ENCODE data around the gene ST6GALNAC3.
"Not testable (repeated sequence)": the region's sequence is repeated elsewhere in the genome, so short reads cannot be mapped to it uniquely, and the experiment has no call there.

The ST6GALNAC3 gene

DNA sequence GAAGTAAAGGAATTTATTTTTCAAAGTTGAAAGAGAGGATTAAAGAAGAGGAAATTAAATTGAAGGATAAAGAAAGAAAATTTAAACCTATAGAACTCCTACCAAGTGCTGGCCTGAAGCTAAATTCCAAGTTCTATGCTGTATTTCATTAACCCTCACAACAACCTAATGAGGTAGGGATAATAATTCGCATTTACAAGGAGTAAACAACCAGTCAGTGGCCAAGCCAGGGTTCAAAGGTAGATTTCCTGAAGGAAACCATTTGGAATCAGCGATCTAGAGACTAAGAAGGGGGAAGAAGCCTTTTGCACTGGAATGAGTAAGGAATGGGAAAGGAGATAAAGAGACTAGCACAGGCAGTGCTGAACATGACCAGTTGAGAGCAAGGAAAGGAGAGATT, 526.9 kb downstream of the ST6GALNAC3 start:
- no peak for DNase-seq

DNA sequence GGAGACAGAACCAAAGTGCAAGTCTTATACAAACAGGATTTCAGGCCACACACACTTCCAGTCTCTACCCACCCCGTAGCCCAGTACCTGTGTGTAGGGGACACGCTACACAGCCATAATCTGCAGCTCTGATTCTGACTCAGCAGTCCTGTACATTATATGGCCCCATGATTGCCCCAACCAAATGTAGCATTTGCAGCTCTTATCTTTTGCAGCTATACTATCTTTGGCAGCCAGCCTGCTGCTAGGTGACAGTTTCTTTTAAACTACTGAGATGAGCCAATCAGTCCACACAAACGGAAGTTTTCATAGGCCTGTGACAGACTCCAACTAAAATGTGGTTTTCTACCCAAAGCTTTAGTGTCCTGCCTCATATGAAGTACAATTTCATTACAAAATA, 533.2 kb downstream of the ST6GALNAC3 start:
- no peak for DNase-seq

DNA sequence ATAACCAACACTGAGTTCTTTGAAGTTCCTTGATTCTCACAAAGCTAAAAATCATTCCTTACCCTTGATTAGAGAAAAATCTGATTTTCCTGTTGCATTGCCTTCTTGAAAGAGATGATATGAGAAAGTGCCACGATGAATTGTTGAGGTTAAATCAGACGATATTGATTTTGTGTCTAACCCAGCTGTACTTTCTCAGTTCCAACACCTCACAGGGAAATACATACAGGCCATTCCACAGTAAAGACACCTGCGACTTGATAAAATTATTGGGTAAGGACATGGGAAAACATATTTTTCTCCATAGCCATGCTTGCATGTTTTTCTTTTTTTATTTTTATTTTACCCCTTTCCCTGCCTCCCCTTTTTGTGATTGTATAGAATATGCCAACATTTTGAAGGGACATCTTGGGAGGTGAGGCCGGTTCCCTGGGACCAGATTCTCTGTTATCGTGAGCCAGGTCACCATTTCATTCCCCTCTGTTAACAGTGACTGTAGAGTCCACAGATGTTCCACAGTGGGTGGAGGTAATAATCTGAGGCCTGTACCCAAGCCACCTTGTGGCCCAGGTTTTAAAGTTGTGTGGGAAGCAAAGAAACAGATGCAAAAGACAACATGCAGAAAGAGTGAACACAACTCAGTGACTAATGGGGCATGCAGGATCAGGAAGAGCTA, 537.4 kb downstream of the ST6GALNAC3 start:
- no peak for DNase-seq

DNA sequence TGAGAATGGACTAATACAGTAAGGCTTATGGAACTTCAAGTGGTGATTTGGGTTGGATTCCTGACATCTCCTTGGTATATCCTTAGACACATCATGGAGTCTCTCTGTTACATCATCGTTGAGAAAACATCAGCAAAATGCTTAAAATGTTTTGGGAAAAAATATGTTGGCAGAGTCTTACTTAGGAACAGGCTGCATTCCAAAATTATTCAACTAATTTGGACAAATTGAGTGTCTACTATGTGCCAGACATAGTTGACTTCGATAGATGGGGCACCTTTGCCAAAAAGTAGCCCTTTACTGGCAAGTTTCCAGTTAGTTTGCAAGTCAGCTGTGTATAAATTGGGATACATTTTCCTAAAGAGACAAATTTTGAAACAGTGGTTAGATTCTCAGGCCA, 539.3 kb downstream of the ST6GALNAC3 start:
- DNase-seq = no peak

DNA sequence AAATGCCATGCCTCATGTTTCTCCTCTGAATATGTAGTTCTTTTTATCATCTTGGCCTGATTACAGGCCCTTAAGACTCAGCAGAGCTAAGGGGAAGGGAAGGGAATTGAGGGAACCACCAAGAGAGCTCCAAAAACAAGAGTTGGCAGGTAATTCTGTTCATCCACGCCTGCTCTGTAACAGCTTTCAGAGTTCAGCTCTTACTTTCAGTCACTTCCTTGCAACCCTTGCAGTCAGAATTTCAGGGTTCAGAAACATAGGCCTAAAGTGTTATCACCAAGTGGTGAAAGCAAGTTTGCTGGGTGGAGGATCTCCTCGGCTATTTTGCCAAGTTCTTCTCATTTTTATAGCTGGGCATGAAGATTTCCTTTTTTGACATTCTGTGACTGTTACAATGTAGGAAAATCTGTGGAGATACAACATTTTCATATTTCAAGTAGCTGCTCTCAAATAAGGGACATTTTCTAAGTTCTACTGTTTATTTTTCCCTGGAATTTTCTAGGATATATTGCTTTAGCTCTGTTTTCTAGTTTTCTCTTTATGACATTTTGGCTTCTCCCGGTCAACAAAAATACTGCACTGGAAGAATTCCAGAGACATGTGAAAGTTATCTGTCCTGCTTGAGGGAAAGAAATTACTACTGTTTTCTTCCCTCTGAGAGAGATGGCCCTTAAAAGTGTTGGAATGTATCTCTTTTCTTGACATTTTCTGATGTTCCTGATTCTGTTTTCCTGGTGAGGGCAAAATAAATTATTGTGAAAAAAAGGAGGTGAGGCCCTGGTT, 540.9 kb downstream of the ST6GALNAC3 start:
- DNase-seq = no peak

DNA sequence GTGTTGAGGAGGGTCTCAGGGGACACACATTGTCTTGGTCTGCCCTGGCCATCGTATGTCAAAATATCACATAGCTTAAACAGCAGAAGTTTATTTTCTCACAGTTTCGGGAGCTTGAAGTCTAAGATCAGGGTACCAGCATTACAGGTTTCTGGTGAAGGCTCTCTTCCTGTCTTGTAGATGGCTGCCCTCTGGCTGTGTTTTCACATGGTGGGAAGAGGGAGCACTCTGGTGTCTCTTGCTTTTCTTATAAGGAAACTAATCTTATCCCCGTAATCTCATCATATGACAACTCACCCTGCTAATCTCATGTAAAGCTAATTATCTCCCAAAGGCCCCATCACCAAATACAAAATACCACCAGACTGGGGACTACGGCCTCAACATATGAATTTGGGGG, 545.8 kb downstream of the ST6GALNAC3 start:
- DNase-seq = no peak

DNA sequence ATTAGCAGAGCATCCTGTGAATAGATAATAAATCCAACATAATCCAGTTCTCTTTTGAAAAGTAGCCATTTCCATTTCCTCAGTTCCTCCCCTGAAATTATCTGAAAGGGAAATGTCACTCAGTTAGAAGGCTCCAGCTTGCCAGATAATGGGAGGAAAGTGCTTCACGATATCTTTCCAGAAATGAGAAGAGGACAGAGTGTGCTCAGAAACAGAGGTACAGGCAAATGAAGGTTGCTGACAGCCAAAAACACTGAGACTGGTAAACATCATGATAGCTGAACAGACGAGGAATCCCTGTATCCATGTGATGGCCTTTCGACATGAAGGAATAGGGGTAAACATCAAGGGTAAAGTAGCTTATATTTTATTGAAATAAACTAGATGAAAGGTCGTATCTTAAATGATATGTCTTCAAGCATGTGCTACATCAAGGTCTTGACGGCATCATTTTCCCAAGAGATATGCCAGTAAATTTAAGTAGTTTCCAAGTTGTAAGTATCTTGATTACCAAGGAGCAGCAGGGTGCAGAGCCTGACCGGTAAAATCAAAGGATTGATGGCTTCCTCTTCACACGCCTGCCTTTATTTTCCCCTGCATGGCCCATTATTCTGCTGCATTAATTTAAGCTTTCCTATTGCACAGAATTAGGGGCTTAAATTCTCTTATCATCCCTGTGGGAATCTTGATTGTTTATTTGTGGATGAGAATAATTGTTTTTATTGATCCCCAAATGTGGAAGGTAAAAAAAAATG, 548.4 kb downstream of the ST6GALNAC3 start:
- no peak for DNase-seq

DNA sequence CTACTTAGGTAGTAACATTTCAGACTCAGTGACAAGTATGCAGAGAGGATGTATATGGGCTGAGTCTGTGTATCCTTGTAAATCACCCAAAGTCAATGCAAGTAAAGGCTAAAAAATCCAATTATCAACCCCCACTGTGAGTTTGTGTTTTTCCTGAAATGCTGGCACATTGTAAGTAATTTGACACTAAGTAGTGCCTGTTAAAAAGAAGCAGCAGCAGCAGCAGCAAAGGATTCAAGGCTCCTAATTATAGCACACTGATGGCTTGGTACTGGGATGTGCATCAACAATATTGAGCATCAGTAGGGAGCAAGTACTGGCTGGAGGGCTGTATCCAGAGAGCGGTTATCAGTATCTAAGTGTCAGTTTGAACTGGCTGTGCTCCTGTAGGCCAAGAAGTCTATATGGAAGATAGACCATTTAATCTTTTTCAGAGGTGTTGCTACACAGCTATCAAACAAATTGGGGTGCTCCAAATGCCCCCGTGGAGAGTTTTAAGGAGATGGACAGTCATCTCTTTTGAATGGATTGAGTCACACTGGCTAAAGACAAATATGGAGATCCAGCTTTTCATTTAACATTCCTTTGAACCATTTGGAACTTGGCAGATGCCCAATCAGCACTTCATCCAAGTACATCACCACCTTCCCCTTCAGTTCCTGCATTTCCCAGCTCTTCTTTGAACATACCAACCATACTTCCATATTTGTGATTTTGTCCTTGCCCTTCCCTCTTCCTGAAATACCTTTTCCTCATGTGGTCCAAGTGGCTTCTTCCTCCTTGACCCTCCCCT, 551.5 kb downstream of the ST6GALNAC3 start:
- no peak for DNase-seq

DNA sequence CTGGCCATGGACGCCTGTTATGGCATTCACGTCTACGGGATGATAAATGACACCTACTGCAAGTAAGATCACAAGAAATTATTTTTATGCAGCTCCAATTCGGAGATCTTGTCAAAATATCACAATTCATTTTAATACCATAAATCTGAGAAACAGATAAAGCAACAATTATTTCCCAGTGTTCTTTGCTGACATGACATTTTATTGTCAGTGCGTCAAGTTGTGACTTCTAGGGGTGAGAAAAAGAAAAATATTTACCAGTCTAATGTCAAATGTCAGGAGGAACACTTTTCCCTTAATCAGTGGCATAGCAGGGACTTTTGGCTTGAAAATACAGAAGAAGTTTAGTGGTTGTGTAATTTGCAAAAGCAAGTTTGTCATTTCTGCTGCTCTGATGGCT, 553.0 kb downstream of the ST6GALNAC3 start:
- no peak for DNase-seq

DNA sequence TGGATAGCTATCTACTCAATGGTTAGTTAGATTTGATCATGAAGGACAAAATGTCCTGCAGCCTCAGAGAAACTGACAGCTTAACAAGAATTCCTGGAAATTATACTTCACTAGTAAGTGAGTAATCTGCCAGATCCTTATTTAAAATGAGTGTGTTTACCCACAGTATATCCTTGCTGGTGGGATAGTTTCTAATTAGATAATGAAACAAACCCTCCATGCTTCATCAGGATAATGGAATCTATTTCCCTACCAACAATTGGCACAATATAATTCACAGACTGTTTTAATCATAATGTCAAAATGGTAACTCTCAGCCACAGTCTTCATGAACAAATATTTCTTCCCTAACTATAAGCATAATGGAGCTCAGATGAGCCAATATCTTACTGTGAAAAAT, 553.4 kb downstream of the ST6GALNAC3 start:
- no peak for DNase-seq

DNA sequence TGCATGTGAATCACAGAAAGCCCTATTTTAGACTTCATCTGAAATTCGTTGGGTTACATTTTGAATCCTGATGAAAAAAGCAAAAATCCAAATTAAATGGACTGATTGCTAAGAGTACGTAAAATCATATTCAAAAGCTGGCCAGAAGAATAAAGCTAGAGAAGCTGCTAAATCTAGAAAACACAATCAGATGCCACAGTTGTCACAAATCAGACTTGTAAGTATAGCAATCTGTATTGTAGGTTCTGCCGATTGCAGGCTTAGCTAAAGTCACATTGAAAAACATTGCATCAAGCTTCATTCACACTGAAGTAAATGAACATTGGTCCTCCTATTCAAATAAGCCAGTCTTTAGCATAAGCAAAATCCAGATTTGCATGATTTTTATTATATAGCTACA, 557.6 kb downstream of the ST6GALNAC3 start:
- DNase-seq = no peak

DNA sequence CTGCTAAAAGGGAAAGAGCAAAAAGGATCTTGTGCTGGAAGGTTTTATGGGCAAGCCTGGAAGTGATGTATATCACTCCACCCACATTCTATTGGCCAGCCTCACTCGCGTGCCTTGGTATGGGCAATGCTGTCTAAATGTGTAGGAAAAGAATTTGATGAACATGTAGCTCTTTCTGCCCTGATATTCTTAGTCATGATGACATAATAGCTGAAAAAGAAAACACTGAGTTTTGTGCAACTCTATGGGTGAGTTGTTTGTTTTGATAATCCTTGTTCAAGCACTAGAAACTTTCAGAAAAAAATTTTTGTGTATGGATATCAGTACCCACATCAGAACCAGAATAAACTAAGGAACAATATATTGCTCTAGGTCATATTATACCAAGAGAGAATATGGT, 561.2 kb downstream of the ST6GALNAC3 start:
- DNase-seq = no peak

DNA sequence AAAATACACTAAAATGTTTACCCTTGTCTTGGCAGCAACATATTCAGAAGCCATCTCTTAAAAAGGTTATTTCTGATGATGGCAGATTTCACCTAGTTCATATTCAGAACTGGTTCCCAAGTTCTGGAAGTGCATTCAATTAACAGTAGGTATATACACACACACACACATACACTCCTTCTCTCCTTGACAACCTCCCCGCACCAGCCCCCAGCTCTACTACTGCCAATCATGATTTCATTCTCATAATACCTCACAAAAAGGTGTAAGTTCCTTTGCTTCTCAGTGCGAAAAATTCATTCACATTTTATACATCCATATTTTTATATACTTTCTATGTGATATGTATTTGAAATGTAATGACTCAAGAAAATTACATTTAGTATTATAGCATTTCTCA, 564.6 kb downstream of the ST6GALNAC3 start:
- DNase-seq = no peak

DNA sequence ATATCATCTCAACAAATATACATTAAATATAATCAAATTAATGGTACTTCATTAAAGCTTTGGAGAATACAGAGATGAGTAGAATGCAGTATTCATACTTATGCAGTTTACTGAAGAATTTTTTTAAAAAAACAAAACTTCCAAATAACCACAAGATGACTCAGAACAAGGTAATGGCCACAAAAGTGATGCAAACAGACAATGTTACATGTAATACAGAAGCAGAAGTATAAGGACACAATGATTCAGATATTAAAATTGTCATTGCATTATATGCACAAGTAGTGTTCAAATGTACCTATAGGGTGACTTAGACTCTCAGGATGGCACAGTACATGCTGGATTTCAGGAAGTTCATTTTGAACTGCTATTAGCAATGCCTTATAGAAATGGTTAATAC, 565.5 kb downstream of the ST6GALNAC3 start:
- DNase-seq = no peak

DNA sequence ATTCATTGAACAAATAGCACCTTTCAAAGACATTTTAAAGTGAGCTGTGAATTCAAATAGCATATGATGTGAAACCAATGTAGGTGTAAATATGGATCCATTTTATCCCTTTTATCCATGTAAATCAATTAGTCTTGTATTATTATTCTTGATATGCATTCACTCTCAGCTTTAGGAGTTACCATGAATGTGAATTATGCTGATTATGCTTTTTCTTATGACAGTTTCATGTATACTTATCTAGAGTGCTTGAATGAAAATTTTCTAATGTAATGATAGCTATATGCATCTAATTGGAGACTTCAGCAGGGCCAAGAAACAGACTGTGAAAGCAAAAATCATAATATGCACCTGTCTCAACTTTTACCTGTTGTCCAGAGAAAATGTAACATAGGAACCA, 566.2 kb downstream of the ST6GALNAC3 start:
- DNase-seq = no peak

DNA sequence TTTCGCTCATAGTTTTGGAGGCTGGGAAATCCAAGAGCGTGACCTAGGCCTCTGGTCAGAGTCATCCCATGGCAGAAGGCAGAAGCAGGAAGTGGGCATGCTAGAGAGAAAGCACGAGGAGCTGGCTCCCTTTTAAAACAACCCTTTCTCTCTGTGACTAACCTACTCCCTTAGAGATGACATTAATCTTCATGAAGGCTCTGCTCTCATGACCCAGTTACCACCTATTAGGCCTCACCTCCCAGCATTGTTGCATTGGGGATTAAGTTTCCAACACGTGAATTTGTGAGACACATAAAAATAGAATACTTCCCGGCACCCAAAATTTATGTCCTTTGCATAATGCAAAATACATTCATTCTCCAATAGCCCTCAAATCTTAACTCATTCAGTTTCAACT, 569.6 kb downstream of the ST6GALNAC3 start:
- no peak for DNase-seq

DNA sequence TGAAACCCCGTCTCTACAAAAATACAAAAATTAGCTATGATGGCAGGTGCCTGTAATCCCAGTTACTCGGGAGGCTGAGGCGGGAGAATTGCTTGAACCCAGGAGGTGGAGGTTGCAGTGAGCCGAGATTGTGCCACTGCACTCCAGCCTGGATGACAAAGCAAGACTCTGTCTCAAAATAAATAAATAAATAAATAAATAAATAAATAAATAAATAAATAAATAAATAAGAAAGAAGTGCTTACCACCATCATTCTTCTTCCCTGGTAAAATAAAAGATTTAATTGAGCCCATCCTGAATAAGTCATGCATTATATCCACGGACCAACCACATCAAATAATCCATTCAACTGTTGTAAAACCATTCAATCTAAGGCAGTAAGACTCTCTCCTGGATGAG, 578.3 kb downstream of the ST6GALNAC3 start:
- DNase-seq = not testable (repeated sequence)

DNA sequence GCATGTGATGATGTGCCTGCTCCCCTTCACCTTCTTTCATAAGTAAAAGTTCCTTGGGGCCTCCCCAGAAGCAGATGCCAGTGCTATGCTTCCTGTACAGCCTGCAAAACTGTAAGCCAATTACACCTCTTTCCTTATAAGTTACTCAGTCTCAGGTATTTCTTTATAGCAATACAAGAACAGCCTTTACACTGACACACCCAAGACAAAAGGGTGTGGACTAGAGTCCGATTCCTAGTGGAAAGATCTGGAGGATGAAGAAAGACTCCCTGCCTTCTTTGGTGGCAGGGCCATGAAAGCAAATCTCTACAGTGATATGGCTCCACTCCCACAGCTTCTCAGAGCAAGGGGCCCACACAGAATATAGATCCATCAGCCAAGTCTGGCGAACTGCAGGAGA, 583.1 kb downstream of the ST6GALNAC3 start:
- DNase-seq = no peak

DNA sequence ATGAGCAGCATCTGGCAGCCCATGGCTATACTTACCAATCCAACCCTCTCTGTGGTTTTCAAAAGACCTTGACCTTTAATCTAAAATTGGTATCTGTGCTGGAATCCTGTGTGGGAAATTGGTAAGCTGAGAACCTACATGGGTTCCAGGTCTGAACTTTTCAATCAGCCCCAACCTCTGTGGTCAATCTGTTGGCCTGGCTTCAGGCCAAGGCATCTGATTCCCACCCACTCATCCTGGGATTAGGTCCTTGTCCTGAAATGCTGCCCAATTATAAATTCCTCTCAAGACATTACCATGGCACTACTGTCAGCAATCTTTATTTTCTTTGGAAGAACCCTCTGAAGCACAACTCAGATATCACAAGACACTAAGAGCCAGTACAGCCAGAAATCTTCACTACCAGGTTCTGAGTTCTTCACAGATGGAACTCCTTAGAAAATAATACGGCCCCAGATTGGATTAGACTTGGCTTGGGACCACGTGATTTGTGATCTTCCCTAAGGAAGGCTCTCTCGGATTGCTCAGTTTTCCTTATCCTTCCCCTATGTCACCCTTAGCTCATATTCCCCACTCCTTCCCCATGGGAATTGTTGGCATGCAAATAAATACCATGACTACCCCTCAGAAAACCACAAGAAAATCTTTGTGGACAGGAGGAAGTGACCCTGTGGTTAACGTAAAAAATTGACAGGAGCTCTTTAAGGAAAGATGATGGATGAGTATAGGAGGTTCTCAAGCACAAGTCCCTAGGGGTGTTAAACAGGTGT, 584.8 kb downstream of the ST6GALNAC3 start:
- no peak for DNase-seq

DNA sequence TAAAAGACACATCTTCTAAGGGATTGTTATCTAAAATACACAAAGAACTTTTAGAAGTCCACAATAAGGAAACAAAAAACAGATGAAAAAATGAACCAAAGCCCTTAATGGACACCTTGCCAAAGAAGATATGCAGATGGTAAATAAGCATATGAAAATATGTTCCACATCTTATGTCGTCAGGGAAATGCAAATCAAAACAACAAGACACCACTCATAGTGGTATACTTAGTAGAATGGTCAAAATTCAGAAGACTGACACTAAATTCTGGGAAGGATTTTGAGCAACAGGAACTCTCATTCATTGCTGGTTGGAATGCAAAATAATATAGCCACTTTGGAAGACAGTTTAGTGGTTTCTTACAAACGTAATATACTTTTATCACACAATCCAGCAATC, 587.0 kb downstream of the ST6GALNAC3 start:
- DNase-seq = no peak

DNA sequence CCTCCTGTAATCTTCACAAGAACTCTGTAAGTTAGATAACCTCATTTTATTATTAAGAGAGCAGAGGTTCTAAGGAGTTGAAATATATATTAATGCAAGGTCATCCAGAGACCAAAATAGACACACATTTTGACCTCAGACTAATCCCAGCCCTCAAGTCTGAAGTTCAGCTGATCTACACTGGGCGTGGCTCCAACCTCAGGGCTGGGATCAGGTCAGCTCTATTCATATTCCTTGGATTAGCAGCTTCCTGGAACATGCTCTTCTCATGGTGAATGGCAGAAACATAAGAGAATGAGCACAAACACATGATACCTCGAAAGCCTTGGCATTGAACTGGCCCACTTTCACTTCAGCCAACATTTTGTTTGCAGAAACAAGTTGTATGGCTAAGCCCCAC, 592.0 kb downstream of the ST6GALNAC3 start:
- no peak for DNase-seq

DNA sequence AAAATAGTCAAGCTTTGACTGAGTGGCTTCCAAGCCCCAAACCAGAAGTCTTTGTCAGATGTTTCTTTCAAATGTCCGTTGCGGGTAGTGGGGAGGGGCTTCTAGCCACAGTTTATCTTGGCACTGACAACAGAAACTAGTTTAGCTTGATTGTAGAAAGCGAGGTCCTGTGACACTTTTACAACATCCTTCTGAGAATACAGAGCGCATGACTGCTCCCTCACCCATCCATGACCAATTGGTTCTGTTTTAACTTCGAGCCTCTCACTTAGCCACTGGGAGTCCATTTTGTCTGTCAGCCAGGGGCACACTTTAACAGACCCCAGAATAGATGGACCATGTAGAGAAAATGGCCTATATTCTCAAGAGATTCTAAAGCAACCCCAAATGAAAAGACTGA, 593.5 kb downstream of the ST6GALNAC3 start:
- DNase-seq = no peak

Data from stimulated activated CD4-positive, alpha-beta T cell treated with anti-CD3 and anti-CD28 coated beads, Interleukin-4, amount 100 ng/mL, for 24 hours (primary cell).